ENCODE data around the gene CIDEC. TPM values are rescaled to one million over a fixed set of nuclear protein-coding genes. Genes with fewer than 3 reads are reported as not detected.

Gene CIDEC
- total RNA-seq, 2 experiments from 2014 or later: not detected

- Histone ChIP-seq H3K4me3 (ENCODE audit: low read length) (no peak overlapping the region), H3K27me3 (ENCODE audit: control insufficient read depth in 1 of 2, insufficient read depth in 2 of 2, low read length in 2 of 2) (no peaks in the 10 kb centered on the region), H3K36me3 (ENCODE audit: insufficient read depth, low read length) (peaks cover 18% of the 10 kb centered on the region), H3K4me1 (ENCODE audit: insufficient read depth, low read length) (peaks cover 22% of the 10 kb centered on the region), H3K9me3 (ENCODE audit: control insufficient read depth in 1 of 2, insufficient read depth in 1 of 2, low read length in 2 of 2) (no peaks in the 10 kb centered on the region), H3K27ac (ENCODE audit: low read depth in 1 of 2, low read length in 2 of 2) (no peak overlapping the region)
- Mint-ChIP-seq H3K27ac (peak overlapping the region; percentile 95), H3K27me3 (no peaks in the 10 kb centered on the region), H3K36me3 (ENCODE audit: low read depth) (peaks cover 42% of the 10 kb centered on the region), H3K4me3 (peak overlapping the region; percentile 52), H3K4me1 (ENCODE audit: low read depth) (peaks cover 63% of the 10 kb centered on the region), H3K9me3 (no peaks in the 10 kb centered on the region)
- TF ChIP-seq CTCF (IDR thresholded peaks at IDR 0.05): no peak
- CTCF ChIA-PET: interaction anchor here (2.9 kb wide), 1 partner anchor 39 kb away, joined by 11 read pairs; the partner anchor contains the start of gene CRELD1
- intact Hi-C loops (cut with DNase I, micrococcal nuclease): loop anchor here (5.0 kb wide), 2 partner anchors 59 to 146 kb away; partner anchors contain the start of genes OGG1 (in 1 of the 2) and PRRT3 (in 1 of the 2)
- DNase-seq: no peak
- no peak for ATAC-seq (ENCODE audit: poor library complexity)
- POLR2A ChIA-PET: interaction anchor here (0.8 to 1.9 kb wide), 4 partner anchors 9 to 101 kb away, joined by 3 to 10 read pairs (median 4); partner anchors contain the start of genes ARPC4, CRELD1 and IL17RE
Measured at GRCh38 chr3:9893739-9894138, 13.7 kb upstream of the CIDEC start.

- Mint-ChIP-seq H3K4me3 (peak overlapping the region; percentile 99), H3K27ac (peak overlapping the region; percentile 95), H3K27me3 (no peaks in the 10 kb centered on the region), H3K9me3 (no peaks in the 10 kb centered on the region), H3K36me3 (ENCODE audit: low read depth) (peaks cover 42% of the 10 kb centered on the region), H3K4me1 (ENCODE audit: low read depth) (peaks cover 55% of the 10 kb centered on the region)
- Histone ChIP-seq H3K36me3 (ENCODE audit: insufficient read depth, low read length) (peaks cover 18% of the 10 kb centered on the region), H3K9me3 (ENCODE audit: control insufficient read depth in 1 of 2, insufficient read depth in 1 of 2, low read length in 2 of 2) (no peaks in the 10 kb centered on the region), H3K27me3 (ENCODE audit: control insufficient read depth in 1 of 2, insufficient read depth in 2 of 2, low read length in 2 of 2) (no peaks in the 10 kb centered on the region), H3K4me3 (ENCODE audit: low read length) (peak overlapping the region; percentile 95), H3K4me1 (ENCODE audit: insufficient read depth, low read length) (peaks cover 22% of the 10 kb centered on the region), H3K27ac (ENCODE audit: low read depth in 1 of 2, low read length in 2 of 2) (peak overlapping the region; percentile 99 to 100)
- POLR2A ChIA-PET: interaction anchor here (0.5 to 3.7 kb wide), 27 partner anchors 11 to 495 kb away, joined by 3 to 98 read pairs (median 6); partner anchors contain the start of genes ARPC4, CRELD1, EMC3 and IL17RC
- intact Hi-C loops (cut with DNase I, micrococcal nuclease): loop anchor here (2.0 to 5.0 kb wide), 7 partner anchors 42 to 430 kb away; partner anchors contain the start of genes CRELD1 (in 2 of the 2), RPUSD3 (in 2 of the 2), OGG1 (in 1 of the 2) and PRRT3 (in 1 of the 2)
- ATAC-seq (ENCODE audit: poor library complexity) (no peak), DNase-seq (no peak)
- TF ChIP-seq CTCF (IDR thresholded peaks at IDR 0.05): no peak
- CTCF ChIA-PET: interaction anchor here (0.7 to 2.4 kb wide), 4 partner anchors 40 to 430 kb away, joined by 3 to 14 read pairs (median 5); partner anchors contain the start of genes CRELD1 and SEC13
Measured at GRCh38 chr3:9891072-9891622, 11.1 kb upstream of the CIDEC start.

GRCh38 chr3:9890249-9891071, 10.4 kb upstream of the CIDEC start, which contains the start of gene JAGN1:
Gene JAGN1, plus strand, starts transcription at chr3:9890610. Its CDS starts 113 bp downstream, at chr3:9890723.
- peak within 1 kb of the TSS; percentile 95 for H3K4me3 ChIP-seq (ENCODE audit: low read length)
- H3K36me3 ChIP-seq (ENCODE audit: insufficient read depth, low read length): peaks cover 18% of the 10 kb centered on the region
- H3K4me1 Mint-ChIP-seq (ENCODE audit: low read depth): peaks cover 49% of the 10 kb centered on the region
- peak; percentile 84 to 96 (median 91) for DNase-seq
- H3K36me3 Mint-ChIP-seq (ENCODE audit: low read depth): peaks cover 42% of the 10 kb centered on the region
- H3K4me1 ChIP-seq (ENCODE audit: insufficient read depth, low read length): peaks cover 20% of the 10 kb centered on the region
- ChIA-PET CTCF (interaction anchor here (0.6 to 2.4 kb wide), 5 partner anchors 41 to 430 kb away, joined by 3 to 14 read pairs (median 4); partner anchors contain the start of genes CRELD1 and SEC13), POLR2A (interaction anchor here (0.5 to 3.7 kb wide), 32 partner anchors 11 to 494 kb away, joined by 3 to 98 read pairs (median 6); partner anchors contain the start of genes ARPC4, CRELD1, EMC3 and IL17RC)
- no peak for TF ChIP-seq CTCF (IDR thresholded peaks at IDR 0.05)
- no peaks in the 10 kb centered on the region for H3K27me3 Mint-ChIP-seq
- intact Hi-C loops (cut with DNase I, micrococcal nuclease): loop anchor here (1.0 to 5.0 kb wide), 8 partner anchors 42 to 430 kb away; partner anchors contain the start of genes CRELD1 (in 2 of the 2), RPUSD3 (in 2 of the 2), BRK1 (in 1 of the 2) and OGG1 (in 1 of the 2)
- ATAC-seq (ENCODE audit: poor library complexity): peak; percentile 91
- H3K9me3 ChIP-seq (ENCODE audit: control insufficient read depth in 1 of 2, insufficient read depth in 1 of 2, low read length in 2 of 2): no peaks in the 10 kb centered on the region
- H3K9me3 Mint-ChIP-seq: no peaks in the 10 kb centered on the region
- peak within 1 kb of the TSS; percentile 99 to 100 for H3K27ac ChIP-seq (ENCODE audit: low read depth in 1 of 2, low read length in 2 of 2)
- H3K27ac Mint-ChIP-seq: peak within 1 kb of the TSS; percentile 95
- peak within 1 kb of the TSS; percentile 99 for H3K4me3 Mint-ChIP-seq
- no peaks in the 10 kb centered on the region for H3K27me3 ChIP-seq (ENCODE audit: control insufficient read depth in 1 of 2, insufficient read depth in 2 of 2, low read length in 2 of 2)

Measured in CD4-positive, alpha-beta T cell (primary cell).